ENCODE results near the gene ETV4.

ETV4 gene

DNA sequence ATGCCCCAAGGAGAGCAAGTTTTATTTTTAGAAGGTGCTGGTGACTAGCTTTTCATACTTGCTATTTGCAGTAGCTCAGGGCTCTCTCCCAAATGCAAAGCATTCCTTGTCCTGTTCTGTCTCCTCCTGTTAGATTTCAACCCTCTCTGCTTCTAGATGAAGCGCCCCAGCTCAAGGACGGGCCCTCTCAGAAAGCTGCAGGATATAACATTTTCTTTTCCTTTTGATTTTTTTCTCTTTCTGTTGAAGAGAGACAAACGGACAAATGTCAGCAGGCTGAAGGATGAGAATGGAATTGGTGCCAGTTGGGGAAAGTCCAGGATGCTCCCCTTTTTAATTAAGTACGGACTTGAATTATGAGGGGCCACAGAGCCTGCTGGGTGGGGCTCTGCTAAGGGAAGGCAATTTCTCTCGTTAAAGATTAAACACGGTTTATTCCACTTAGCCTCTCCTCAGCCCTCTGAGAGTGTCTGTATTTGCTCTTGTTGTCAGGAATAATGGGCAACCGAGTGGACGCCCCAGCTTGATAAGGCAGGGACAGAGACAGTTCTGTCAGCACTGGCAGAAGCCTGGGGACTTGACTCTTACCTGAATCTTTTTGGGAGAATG, 6.2 kb upstream of the ETV4 start:
- Histone ChIP-seq H3K79me2 (ENCODE audit: insufficient read depth, low read length) (no peaks in the 10 kb centered on the region), H3K27me3 (ENCODE audit: insufficient read depth, low read length) (0 out of 2 replicates have a peak, but pooled peaks cover 3% of the 10 kb centered on the region), H3F3A (ENCODE audit: insufficient read depth, low read length) (no peaks in the 10 kb centered on the region), H3K9ac (ENCODE audit: low read length) (no peak overlapping the region), H3K4me2 (ENCODE audit: low read length) (no peak overlapping the region), H3K9me2 (ENCODE audit: low read depth, low read length) (no peaks in the 10 kb centered on the region), H4K20me1 (ENCODE audit: insufficient read depth, low read length) (no peaks in the 10 kb centered on the region), H2AFZ (ENCODE audit: low read length) (no peak overlapping the region), H3K9me3 (ENCODE audit: low read length) (no peaks in the 10 kb centered on the region), H3K4me1 (ENCODE audit: insufficient read depth, low read length, severe bottlenecking) (no peaks in the 10 kb centered on the region), H3K36me3 (ENCODE audit: insufficient read depth, low read length) (no peaks in the 10 kb centered on the region), H3K4me3 (ENCODE audit: low read depth, low read length, poor library complexity, severe bottlenecking) (no peak overlapping the region), H3K27ac (ENCODE audit: low read depth, low read length, poor library complexity, severe bottlenecking) (no peak overlapping the region)
- TF ChIP-seq, protein P1, sequence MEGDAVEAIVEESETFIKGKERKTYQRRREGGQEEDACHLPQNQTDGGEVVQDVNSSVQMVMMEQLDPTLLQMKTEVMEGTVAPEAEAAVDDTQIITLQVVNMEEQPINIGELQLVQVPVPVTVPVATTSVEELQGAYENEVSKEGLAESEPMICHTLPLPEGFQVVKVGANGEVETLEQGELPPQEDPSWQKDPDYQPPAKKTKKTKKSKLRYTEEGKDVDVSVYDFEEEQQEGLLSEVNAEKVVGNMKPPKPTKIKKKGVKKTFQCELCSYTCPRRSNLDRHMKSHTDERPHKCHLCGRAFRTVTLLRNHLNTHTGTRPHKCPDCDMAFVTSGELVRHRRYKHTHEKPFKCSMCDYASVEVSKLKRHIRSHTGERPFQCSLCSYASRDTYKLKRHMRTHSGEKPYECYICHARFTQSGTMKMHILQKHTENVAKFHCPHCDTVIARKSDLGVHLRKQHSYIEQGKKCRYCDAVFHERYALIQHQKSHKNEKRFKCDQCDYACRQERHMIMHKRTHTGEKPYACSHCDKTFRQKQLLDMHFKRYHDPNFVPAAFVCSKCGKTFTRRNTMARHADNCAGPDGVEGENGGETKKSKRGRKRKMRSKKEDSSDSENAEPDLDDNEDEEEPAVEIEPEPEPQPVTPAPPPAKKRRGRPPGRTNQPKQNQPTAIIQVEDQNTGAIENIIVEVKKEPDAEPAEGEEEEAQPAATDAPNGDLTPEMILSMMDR (IDR thresholded peaks at IDR 0.05; ENCODE audit: low read length) = no peak
- TF ChIP-seq EZH2 (IDR thresholded peaks at IDR 0.05; ENCODE audit: borderline replicate concordance, low read length) = no peak

DNA sequence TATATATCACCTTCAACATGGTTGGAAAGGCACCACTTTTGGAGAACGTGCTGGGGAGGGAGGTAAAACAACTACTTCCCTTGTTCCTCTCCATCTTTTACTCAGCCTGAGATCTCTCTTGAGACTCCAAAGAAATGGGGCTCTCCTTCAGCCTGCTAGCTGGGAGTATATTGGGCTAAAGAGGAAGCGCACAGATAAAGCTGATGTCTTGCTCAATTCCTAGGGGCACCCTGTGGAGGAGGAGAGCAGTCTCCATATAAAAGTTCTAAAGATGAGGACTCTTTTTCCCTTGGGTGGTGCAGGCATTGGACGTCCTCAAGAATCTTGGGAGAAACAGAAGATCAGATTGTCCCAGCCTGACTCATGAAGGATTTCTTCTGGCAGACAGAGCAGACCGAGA, 4.6 kb upstream of the ETV4 start:
- H3K9ac ChIP-seq (ENCODE audit: low read length) = no peak overlapping the region
- no peak overlapping the region for H3K4me3 ChIP-seq (ENCODE audit: low read depth, low read length, poor library complexity, severe bottlenecking)
- H3K9me2 ChIP-seq (ENCODE audit: low read depth, low read length) = no peaks in the 10 kb centered on the region
- H3F3A ChIP-seq (ENCODE audit: insufficient read depth, low read length) = no peaks in the 10 kb centered on the region
- no peaks in the 10 kb centered on the region for H4K20me1 ChIP-seq (ENCODE audit: insufficient read depth, low read length)
- no peaks in the 10 kb centered on the region for H3K36me3 ChIP-seq (ENCODE audit: insufficient read depth, low read length)
- H3K27ac ChIP-seq (ENCODE audit: low read depth, low read length, poor library complexity, severe bottlenecking) = no peak overlapping the region
- no peak for TF ChIP-seq EZH2 (IDR thresholded peaks at IDR 0.05; ENCODE audit: borderline replicate concordance, low read length)
- TF ChIP-seq, protein P1 (IDR thresholded peaks at IDR 0.05; ENCODE audit: low read length) = no peak
- H3K9me3 ChIP-seq (ENCODE audit: low read length) = no peaks in the 10 kb centered on the region
- no peak overlapping the region for H3K4me2 ChIP-seq (ENCODE audit: low read length)
- peaks cover 11% of the 10 kb centered on the region; the same call in 1 of the 2 replicates for H3K27me3 ChIP-seq (ENCODE audit: insufficient read depth, low read length)
- H3K79me2 ChIP-seq (ENCODE audit: insufficient read depth, low read length) = no peaks in the 10 kb centered on the region
- H3K4me1 ChIP-seq (ENCODE audit: insufficient read depth, low read length, severe bottlenecking) = peaks cover 10% of the 10 kb centered on the region
- no peak overlapping the region for H2AFZ ChIP-seq (ENCODE audit: low read length)

DNA sequence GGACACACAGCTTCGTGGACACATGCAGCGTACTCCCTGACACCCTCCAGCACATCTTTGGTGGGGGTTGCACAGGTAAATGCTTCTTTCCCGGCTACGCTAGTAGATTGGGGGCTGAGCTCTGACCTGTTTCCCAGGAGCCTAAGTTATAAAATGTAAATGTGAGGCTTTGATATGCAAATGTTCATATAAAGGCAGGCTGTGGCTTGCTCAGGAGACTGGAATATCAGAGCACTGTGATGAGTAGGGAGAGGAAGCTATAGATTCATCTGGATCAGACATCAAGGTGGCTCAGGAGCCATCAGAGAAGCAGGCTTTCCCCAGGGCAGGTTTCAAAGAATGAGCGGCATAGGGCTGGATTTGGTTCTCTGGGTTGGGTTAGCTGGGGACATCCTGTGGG, 3.4 kb upstream of the ETV4 start:
- H3K36me3 ChIP-seq (ENCODE audit: insufficient read depth, low read length) = no peaks in the 10 kb centered on the region
- no peaks in the 10 kb centered on the region for H3F3A ChIP-seq (ENCODE audit: insufficient read depth, low read length)
- H3K9ac ChIP-seq (ENCODE audit: low read length) = no peak overlapping the region

More for the DNA sequence above, 3.4 kb upstream of the ETV4 start:
- TF ChIP-seq, protein P1 (IDR thresholded peaks at IDR 0.05; ENCODE audit: low read length) = no peak
- TF ChIP-seq EZH2 (IDR thresholded peaks at IDR 0.05; ENCODE audit: borderline replicate concordance, low read length) = no peak
- no peaks in the 10 kb centered on the region for H4K20me1 ChIP-seq (ENCODE audit: insufficient read depth, low read length)
- H3K27me3 ChIP-seq (ENCODE audit: insufficient read depth, low read length) = peaks cover 19% of the 10 kb centered on the region
- H3K27ac ChIP-seq (ENCODE audit: low read depth, low read length, poor library complexity, severe bottlenecking) = no peak overlapping the region
- H3K9me3 ChIP-seq (ENCODE audit: low read length) = no peaks in the 10 kb centered on the region
- H2AFZ ChIP-seq (ENCODE audit: low read length) = no peak overlapping the region
- no peaks in the 10 kb centered on the region for H3K9me2 ChIP-seq (ENCODE audit: low read depth, low read length)
- H3K4me3 ChIP-seq (ENCODE audit: low read depth, low read length, poor library complexity, severe bottlenecking) = no peak overlapping the region
- H3K4me1 ChIP-seq (ENCODE audit: insufficient read depth, low read length, severe bottlenecking) = peaks cover 13% of the 10 kb centered on the region
- no peak overlapping the region for H3K4me2 ChIP-seq (ENCODE audit: low read length)
- H3K79me2 ChIP-seq (ENCODE audit: insufficient read depth, low read length) = no peaks in the 10 kb centered on the region

All from OCI-LY1 (cell line).